ENCODE data around the gene ADCY7. TPM values are rescaled to one million over a fixed set of nuclear protein-coding genes. Genes with fewer than 3 reads are reported as not detected.

The ADCY7 gene
- total RNA-seq, 1 experiment from 2014 or later, result 4.0 TPM

GRCh38 chr16:50320310-50320709 is 54.0 kb downstream of the ADCY7 start:
- DNase-seq, result no peak
- H3K23ac ChIP-seq (ENCODE audit: insufficient read length, low read depth, low read length), result no peak overlapping the region
- no peak overlapping the region for H3K56ac ChIP-seq (ENCODE audit: insufficient read length, low read depth, low read length)
- Mint-ChIP-seq H3K27ac (no peak overlapping the region), H3K9me3 (no peaks in the 10 kb centered on the region), H3K27me3 (ENCODE audit: low read depth) (no peaks in the 10 kb centered on the region), H3K4me1 (no peaks in the 10 kb centered on the region), H3K36me3 (ENCODE audit: insufficient read depth in 1 of 3, low read depth in 3 of 3) (peaks cover 19 to 85% (median 70%) of the 10 kb centered on the region in 3 experiments; a peak in 6 of 7 replicates), H3K4me3 (no peak overlapping the region)
- no peak overlapping the region for H4K91ac ChIP-seq (ENCODE audit: insufficient read length, low read depth, low read length)
- no peak overlapping the region for H2BK12ac ChIP-seq (ENCODE audit: insufficient read length, low read depth, low read length)
- no peak overlapping the region for H2AFZ ChIP-seq (ENCODE audit: low read length)
- H3K27me3 ChIP-seq (ENCODE audit: insufficient read depth, low read length), result no peaks in the 10 kb centered on the region
- H4K5ac ChIP-seq (ENCODE audit: insufficient read length, low read depth, low read length), result no peak overlapping the region
- no peaks in the 10 kb centered on the region for H3K4me1 ChIP-seq (ENCODE audit: insufficient read depth, low read length)
- H2BK120ac ChIP-seq (ENCODE audit: low read depth, low read length, poor library complexity, severe bottlenecking), result no peak overlapping the region
- no CpG with 5 or more reads among the region's 5 CpGs for WGBS (ENCODE audit: extremely low coverage, insufficient read length, low lambda C conversion rate)
- H3K79me2 ChIP-seq (ENCODE audit: insufficient read depth, low read length), result no peaks in the 10 kb centered on the region
- H4K20me1 ChIP-seq (ENCODE audit: control insufficient read depth, insufficient read depth, insufficient read length), result no peaks in the 10 kb centered on the region
- no peaks in the 10 kb centered on the region for H3K79me1 ChIP-seq (ENCODE audit: insufficient read depth, low read depth, low read length, poor library complexity, severe bottlenecking)
- no peak overlapping the region for H3T11ph ChIP-seq (ENCODE audit: low read length)
- H2BK5ac ChIP-seq (ENCODE audit: insufficient read length, low read length), result no peak overlapping the region
- no peak for TF ChIP-seq CTCF (conservative IDR thresholded peaks at IDR 0.05)
- no peaks in the 10 kb centered on the region for H3K23me2 ChIP-seq (ENCODE audit: insufficient read length, low read depth, low read length, poor library complexity, severe bottlenecking)
- no peak overlapping the region for H2AK5ac ChIP-seq (ENCODE audit: insufficient read length, low read length)
- no peak overlapping the region for H2BK20ac ChIP-seq (ENCODE audit: low read depth, low read length, poor library complexity, severe bottlenecking)
- H3K14ac ChIP-seq (ENCODE audit: insufficient read depth, low read length), result no peak overlapping the region
- H2BK15ac ChIP-seq (ENCODE audit: low read depth, low read length), result no peak overlapping the region
- no peak overlapping the region for H3K18ac ChIP-seq (ENCODE audit: insufficient read length, low read depth, low read length)
- H3K4me2 ChIP-seq (ENCODE audit: insufficient read depth, insufficient read length, low read length), result no peak overlapping the region
- H3K27ac ChIP-seq (ENCODE audit: insufficient read length, low read depth, low read length), result no peak overlapping the region
- H4K8ac ChIP-seq (replicated peaks; ENCODE audit: insufficient read length, low read depth, low read length), result no peak overlapping the region
- H3K4ac ChIP-seq (ENCODE audit: low read depth, low read length), result no peak overlapping the region
- H3K9me3 ChIP-seq (ENCODE audit: control insufficient read depth, low read depth, low read length), result no peaks in the 10 kb centered on the region
- H3K9ac ChIP-seq (ENCODE audit: extremely low read depth, insufficient read length, low read length), result no peak overlapping the region

Measured in H9 (cell line).